ENCODE measurements around the gene CHAC2.
"Not testable (repeated sequence)": the region's sequence is repeated elsewhere in the genome, so short reads cannot be mapped to it uniquely, and the experiment has no call there.

Gene CHAC2

GRCh38 chr2:53767405-53768241, at the start of gene CHAC2:
Gene CHAC2, plus strand, starts transcription at chr2:53767804. Its CDS starts 83 bp downstream, at chr2:53767887.
- peaks cover 18% of the 10 kb centered on the region for H3K36me3 Mint-ChIP-seq
- peak; percentile 99 for ATAC-seq
- H3K9me3 Mint-ChIP-seq: no peaks in the 10 kb centered on the region
- no peaks in the 10 kb centered on the region for H3K27me3 Mint-ChIP-seq
- peak within 1 kb of the TSS; percentile 96 for H3K27ac Mint-ChIP-seq
- H3K4me1 Mint-ChIP-seq: peaks cover 18% of the 10 kb centered on the region
- peak within 1 kb of the TSS; percentile 89 for H3K4me3 Mint-ChIP-seq

DNA sequence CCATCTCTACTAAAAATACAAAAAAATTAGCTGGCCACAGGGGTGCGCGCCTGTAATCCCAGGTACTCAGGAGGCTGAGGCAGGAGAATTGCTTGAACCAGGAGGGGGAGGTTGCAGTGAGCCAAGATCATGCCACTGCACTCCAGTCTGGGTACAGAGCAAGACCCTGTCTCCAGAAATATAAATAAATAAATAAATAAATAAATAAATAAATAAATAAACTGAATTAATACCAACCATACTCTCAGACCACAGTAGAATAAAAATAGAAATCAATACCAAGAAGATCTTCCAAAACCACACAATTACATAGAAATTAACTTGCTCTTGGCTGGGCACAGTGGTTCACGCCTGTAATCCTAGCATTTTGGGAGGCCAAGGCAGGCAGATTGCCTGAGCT, 46.7 kb upstream of the CHAC2 start:
- Mint-ChIP-seq H3K36me3 (peaks cover 78% of the 10 kb centered on the region), H3K4me1 (peaks cover 31% of the 10 kb centered on the region)
- H3K9me3 Mint-ChIP-seq, H3K27me3 Mint-ChIP-seq, H3K4me3 Mint-ChIP-seq, H3K27ac Mint-ChIP-seq, ATAC-seq: not testable (repeated sequence)

DNA sequence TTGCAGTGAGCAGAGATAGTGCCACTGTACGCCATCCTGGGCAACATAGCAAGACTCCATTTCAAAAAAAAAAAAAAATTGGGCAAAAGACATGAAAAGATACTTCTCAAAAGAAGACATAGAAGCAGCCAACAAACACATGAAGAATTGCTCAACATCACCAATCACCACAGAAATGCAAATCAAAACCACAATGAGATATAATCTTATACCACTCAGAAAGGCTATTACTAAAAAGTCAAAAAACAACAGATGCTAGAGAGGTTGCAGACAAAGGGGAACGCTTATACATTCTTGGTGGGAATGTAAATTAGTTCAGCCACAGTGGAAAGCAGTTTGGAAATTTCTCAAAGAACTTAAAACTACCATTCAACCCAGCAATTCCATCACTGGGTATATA, 43.1 kb upstream of the CHAC2 start:
- Mint-ChIP-seq H3K36me3 (peaks cover 60% of the 10 kb centered on the region), H3K4me3 (no peak overlapping the region), H3K9me3 (peaks cover 5% of the 10 kb centered on the region), H3K27ac (no peak overlapping the region), H3K27me3 (no peaks in the 10 kb centered on the region), H3K4me1 (peaks cover 31% of the 10 kb centered on the region)
- no peak for ATAC-seq

- no peaks in the 10 kb centered on the region for H3K27me3 Mint-ChIP-seq
- no peak overlapping the region for H3K4me3 Mint-ChIP-seq
- peaks cover 5% of the 10 kb centered on the region for H3K9me3 Mint-ChIP-seq
- peaks cover 31% of the 10 kb centered on the region for H3K4me1 Mint-ChIP-seq
- ATAC-seq: no peak
- H3K27ac Mint-ChIP-seq: no peak overlapping the region
- peaks cover 49% of the 10 kb centered on the region for H3K36me3 Mint-ChIP-seq
Measured at GRCh38 chr2:53725662-53726061, 41.9 kb upstream of the CHAC2 start.

GRCh38 chr2:53727921-53728320, 39.7 kb upstream of the CHAC2 start:
- no peak overlapping the region for H3K27ac Mint-ChIP-seq
- ATAC-seq: no peak
- H3K4me1 Mint-ChIP-seq: peaks cover 15% of the 10 kb centered on the region
- H3K4me3 Mint-ChIP-seq: no peak overlapping the region
- no peaks in the 10 kb centered on the region for H3K27me3 Mint-ChIP-seq
- H3K9me3 Mint-ChIP-seq: peaks cover 5% of the 10 kb centered on the region
- peaks cover 35% of the 10 kb centered on the region for H3K36me3 Mint-ChIP-seq

GRCh38 chr2:53729143-53729762, 38.4 kb upstream of the CHAC2 start:
- H3K9me3 Mint-ChIP-seq: peaks cover 5% of the 10 kb centered on the region
- no peak overlapping the region for H3K4me3 Mint-ChIP-seq
- no peak overlapping the region for H3K27ac Mint-ChIP-seq
- no peaks in the 10 kb centered on the region for H3K27me3 Mint-ChIP-seq
- H3K4me1 Mint-ChIP-seq: peaks cover 17% of the 10 kb centered on the region
- H3K36me3 Mint-ChIP-seq: peaks cover 44% of the 10 kb centered on the region
- no peak for ATAC-seq

DNA sequence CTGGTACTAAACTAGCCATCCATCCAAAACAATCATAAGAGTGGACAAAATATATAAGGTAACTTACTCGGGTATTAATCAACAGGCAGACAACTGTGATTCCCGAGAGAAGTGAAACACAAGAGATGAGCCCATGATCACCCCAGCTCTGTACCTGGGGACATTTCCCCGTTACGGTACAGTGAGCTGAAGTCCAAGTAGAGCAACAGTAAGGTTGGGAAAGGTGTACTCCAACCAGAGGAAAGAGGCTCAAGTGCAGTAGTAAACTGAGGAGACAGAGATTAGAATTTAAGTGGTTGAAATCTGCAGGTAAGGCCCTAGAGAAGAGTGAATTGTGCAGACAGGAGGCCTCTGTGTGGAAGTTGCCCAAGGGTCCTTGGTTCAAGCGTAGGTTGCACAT, 30.5 kb upstream of the CHAC2 start:
- Mint-ChIP-seq H3K4me1 (peaks cover 26% of the 10 kb centered on the region), H3K27ac (no peak overlapping the region), H3K9me3 (no peaks in the 10 kb centered on the region), H3K36me3 (peaks cover 50% of the 10 kb centered on the region), H3K4me3 (no peak overlapping the region), H3K27me3 (no peaks in the 10 kb centered on the region)
- ATAC-seq: no peak

DNA sequence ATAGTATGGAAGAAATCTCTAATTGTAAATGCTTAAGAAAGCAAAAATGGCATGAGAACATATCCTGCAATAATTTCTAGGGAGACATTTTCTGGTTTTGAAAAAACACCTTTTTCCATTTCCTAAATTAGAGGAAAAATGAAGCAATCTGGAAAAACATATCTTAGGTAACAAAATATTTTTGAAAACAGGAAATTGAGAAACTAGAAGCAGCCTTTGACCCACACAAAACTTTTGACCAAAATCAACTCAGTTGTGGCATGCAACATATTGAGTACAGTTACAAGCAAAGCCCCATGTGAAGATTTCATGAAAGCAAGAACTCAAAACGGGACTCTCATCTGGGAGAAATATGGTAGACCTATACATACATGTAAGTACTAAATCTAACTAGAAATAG, 28.6 kb upstream of the CHAC2 start:
- no peak for ATAC-seq
- Mint-ChIP-seq H3K4me1 (peaks cover 27% of the 10 kb centered on the region), H3K4me3 (no peak overlapping the region), H3K27me3 (no peaks in the 10 kb centered on the region), H3K27ac (no peak overlapping the region), H3K36me3 (peaks cover 53% of the 10 kb centered on the region), H3K9me3 (no peaks in the 10 kb centered on the region)

DNA sequence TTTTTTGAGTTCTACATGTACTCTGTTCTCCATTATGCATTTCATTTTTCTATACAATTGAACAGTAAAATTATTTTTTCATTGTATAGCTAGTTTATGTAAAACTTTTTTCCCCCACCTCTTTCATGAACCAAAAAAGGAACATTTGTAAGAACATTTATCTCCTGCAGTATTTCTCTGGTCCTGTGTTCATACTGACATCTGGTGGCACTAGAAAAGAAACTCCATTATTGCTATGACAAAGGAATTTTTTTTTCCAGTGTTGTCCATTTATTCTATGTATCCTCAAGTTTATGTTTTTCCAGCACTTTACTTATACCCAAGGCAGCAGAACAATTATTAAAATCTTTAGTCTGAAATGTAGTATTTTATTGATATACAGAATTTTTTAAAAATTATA, 27.4 kb upstream of the CHAC2 start:
- ATAC-seq: no peak
- Mint-ChIP-seq H3K4me1 (peaks cover 22% of the 10 kb centered on the region), H3K36me3 (peaks cover 47% of the 10 kb centered on the region), H3K27ac (no peak overlapping the region), H3K9me3 (no peaks in the 10 kb centered on the region), H3K27me3 (no peaks in the 10 kb centered on the region), H3K4me3 (no peak overlapping the region)

DNA sequence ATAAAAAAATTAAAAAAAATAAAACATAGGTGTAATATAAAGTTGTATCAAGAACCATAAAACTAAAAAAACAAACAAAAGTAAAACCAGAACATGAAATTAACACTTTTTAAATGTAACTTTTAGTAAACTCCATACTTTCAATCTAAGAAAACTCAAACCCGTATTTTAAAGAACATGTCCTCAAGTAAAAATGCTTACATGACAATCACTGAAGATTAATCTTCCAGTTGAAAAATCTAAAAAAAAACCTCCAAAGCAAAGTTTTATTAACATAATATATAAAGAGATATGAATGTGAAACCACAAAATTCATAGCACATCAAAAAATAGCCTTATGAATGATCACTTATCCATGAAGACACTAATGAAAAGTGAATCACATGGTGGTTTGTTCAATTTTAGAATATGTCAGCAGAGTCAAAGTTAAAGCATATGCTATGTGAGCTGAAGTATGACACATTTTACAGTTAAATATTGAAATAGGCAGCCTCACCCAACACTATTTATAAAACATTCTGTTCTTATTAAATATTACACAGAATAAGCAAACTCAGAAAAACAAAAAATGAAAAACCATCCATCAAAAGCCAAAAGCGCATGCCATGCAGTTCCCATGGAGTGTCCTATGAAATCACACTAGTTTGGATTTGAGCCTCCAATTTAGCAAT, 23.1 kb upstream of the CHAC2 start:
- ATAC-seq: no peak
- Mint-ChIP-seq H3K4me1 (peaks cover 26% of the 10 kb centered on the region), H3K36me3 (peaks cover 54% of the 10 kb centered on the region), H3K27me3 (no peaks in the 10 kb centered on the region), H3K4me3 (no peak overlapping the region), H3K9me3 (no peaks in the 10 kb centered on the region), H3K27ac (no peak overlapping the region)

- peaks cover 37% of the 10 kb centered on the region for H3K36me3 Mint-ChIP-seq
- no peaks in the 10 kb centered on the region for H3K9me3 Mint-ChIP-seq
- no peak overlapping the region for H3K4me3 Mint-ChIP-seq
- H3K27me3 Mint-ChIP-seq: no peaks in the 10 kb centered on the region
- ATAC-seq: no peak
- H3K4me1 Mint-ChIP-seq: peaks cover 20% of the 10 kb centered on the region
- H3K27ac Mint-ChIP-seq: peak overlapping the region; percentile 48
Measured at GRCh38 chr2:53750041-53750768, 17.4 kb upstream of the CHAC2 start.

DNA sequence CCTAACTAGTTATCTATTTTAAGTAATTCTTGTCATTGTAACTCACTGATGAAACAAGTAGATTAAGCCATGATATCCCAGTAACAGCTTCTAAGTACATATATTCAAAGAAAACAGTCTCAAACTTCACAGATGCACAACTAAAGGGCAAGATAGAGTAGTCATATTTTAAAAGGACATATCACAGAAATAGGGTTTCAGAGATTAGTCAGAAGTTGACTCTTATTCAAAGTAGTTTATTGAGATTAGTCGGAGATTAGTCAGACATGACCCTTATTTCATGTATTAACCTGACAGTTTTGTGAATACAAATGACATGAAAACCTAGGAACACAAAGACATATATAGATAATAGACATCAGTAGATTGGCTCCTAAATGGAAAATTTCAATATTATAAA, 15.9 kb upstream of the CHAC2 start:
- Mint-ChIP-seq H3K4me1 (peaks cover 16% of the 10 kb centered on the region), H3K27me3 (no peaks in the 10 kb centered on the region), H3K4me3 (no peak overlapping the region), H3K9me3 (no peaks in the 10 kb centered on the region), H3K27ac (peak overlapping the region; percentile 20), H3K36me3 (peaks cover 39% of the 10 kb centered on the region)
- ATAC-seq: peak; percentile 86

DNA sequence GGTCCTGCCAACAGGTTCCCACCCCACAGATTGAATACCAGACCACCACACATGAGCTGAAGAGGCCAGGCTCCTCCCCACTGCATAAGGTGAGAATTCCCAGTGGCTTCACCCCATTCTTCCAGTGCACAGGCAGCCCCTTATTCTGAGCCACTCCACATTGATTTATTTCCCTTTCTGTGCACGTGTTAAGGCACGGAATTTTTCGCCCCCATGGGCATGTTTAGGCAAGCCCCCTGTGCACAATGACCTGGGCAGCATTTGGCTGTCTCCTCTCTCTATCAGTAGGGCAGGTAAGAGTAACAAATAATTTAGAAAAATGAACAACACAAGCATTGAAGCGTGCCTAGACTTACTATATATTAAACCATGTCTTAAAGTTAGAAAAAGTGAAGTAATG, 15.2 kb upstream of the CHAC2 start:
- no peak for ATAC-seq
- peaks cover 16% of the 10 kb centered on the region for H3K4me1 Mint-ChIP-seq
- H3K27ac Mint-ChIP-seq: peak overlapping the region; percentile 20
- H3K27me3 Mint-ChIP-seq: no peaks in the 10 kb centered on the region
- no peak overlapping the region for H3K4me3 Mint-ChIP-seq
- H3K36me3 Mint-ChIP-seq: peaks cover 44% of the 10 kb centered on the region
- no peaks in the 10 kb centered on the region for H3K9me3 Mint-ChIP-seq

DNA sequence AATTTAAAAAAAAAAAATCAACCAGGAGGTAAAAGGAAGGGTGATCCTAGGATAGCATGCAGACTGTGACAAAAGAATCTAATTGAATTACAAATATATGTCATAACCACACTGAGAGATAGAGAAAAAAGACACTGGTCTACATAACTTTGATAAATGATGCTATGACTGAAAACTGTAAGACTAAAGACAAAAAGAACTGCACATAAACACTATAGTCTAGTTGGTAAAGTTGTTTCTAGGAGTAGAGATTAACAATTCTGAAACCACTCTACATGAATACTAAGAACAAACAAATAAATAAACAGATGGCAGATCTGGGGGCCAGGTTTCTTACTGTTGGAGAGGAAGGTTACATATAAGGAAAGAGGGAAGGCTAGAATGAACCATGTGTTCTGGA, 14.6 kb upstream of the CHAC2 start:
- H3K4me1 Mint-ChIP-seq: peaks cover 16% of the 10 kb centered on the region
- no peak overlapping the region for H3K4me3 Mint-ChIP-seq
- no peaks in the 10 kb centered on the region for H3K27me3 Mint-ChIP-seq
- no peaks in the 10 kb centered on the region for H3K9me3 Mint-ChIP-seq
- peak overlapping the region; percentile 20 for H3K27ac Mint-ChIP-seq
- no peak for ATAC-seq
- peaks cover 44% of the 10 kb centered on the region for H3K36me3 Mint-ChIP-seq

DNA sequence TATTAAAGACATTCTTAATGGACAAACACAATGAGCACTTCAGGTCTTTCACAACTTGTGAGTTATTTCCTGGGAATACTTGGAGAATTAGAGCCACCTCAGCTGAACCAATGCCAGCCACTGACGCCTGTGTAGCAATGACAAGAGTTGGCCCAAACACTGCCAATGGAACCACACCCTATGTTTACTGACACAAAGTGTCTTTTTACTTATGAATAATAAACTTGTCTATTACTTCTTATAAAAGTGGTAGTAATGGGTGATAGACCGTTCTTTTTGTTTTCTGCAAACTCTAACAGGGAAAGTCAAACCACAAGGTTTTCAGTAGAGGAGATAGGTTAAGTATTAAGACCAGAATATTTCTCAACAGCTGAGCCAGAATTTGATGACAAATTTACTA, 12.5 kb upstream of the CHAC2 start:
- no peaks in the 10 kb centered on the region for H3K27me3 Mint-ChIP-seq
- H3K36me3 Mint-ChIP-seq: peaks cover 35% of the 10 kb centered on the region
- no peaks in the 10 kb centered on the region for H3K9me3 Mint-ChIP-seq
- H3K27ac Mint-ChIP-seq: no peak overlapping the region
- no peak overlapping the region for H3K4me3 Mint-ChIP-seq
- peaks cover 16% of the 10 kb centered on the region for H3K4me1 Mint-ChIP-seq
- no peak for ATAC-seq

All from stimulated activated memory B cell treated with anti-CD40 and anti-IgM and Interleukin-4, amounts not matched to agents 10 μg/mL and 1 μg/mL and 100 μg/mL, for 72 hours (primary cell).